Measurements from ENCODE around the gene ISM1.

Gene ISM1

DNA sequence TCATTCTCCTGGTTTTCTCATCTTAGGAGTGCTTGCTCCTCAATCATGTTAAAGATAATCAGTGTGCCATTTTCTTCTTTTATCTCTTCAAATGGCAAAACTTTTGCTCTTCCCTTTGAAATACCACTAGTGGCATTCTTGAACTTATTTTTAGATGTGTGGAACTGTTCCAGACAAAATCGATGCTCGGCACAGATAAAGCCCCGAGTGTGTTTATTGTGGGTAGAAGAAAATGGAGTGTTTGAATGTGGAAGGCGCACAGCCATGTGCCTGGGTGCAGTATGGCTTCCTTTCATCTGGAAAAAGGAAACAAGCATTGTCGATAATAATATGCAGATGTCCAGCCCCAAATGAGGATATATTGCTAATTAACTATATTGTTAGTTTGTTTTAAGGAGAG is 42.4 kb downstream of the ISM1 start:
- Histone ChIP-seq H3K27me3 (no peaks in the 10 kb centered on the region), H4K20me1 (no peaks in the 10 kb centered on the region), H3K36me3 (no peaks in the 10 kb centered on the region), H3K27ac (no peak overlapping the region), H3K4me3 (no peak overlapping the region), H3K4me2 (no peak overlapping the region), H3K4me1 (peaks cover 6% of the 10 kb centered on the region; the same call in 1 of the 2 replicates), H3K9ac (no peak overlapping the region), H3K9me3 (no peaks in the 10 kb centered on the region)
- no peak for TF ChIP-seq Cebpa-rat (IDR thresholded peaks at IDR 0.05)

GRCh38 chr20:13264907-13265306 is 43.8 kb downstream of the ISM1 start:
- H4K20me1 ChIP-seq, result no peaks in the 10 kb centered on the region
- no peak overlapping the region for H3K4me2 ChIP-seq
- H3K4me1 ChIP-seq, result peaks cover 6% of the 10 kb centered on the region; the same call in 1 of the 2 replicates
- H3K27ac ChIP-seq, result no peak overlapping the region
- no peak overlapping the region for H3K9ac ChIP-seq
- no peaks in the 10 kb centered on the region for H3K27me3 ChIP-seq
- H3K36me3 ChIP-seq, result no peaks in the 10 kb centered on the region
- no peaks in the 10 kb centered on the region for H3K9me3 ChIP-seq
- TF ChIP-seq Cebpa-rat (IDR thresholded peaks at IDR 0.05), result no peak
- H3K4me3 ChIP-seq, result no peak overlapping the region

- Histone ChIP-seq H4K20me1 (no peaks in the 10 kb centered on the region), H3K4me3 (no peak overlapping the region), H3K4me2 (no peak overlapping the region), H3K27ac (no peak overlapping the region), H3K9me3 (no peaks in the 10 kb centered on the region), H3K4me1 (peaks cover 6% of the 10 kb centered on the region; the same call in 1 of the 2 replicates), H3K27me3 (no peaks in the 10 kb centered on the region), H3K9ac (no peak overlapping the region), H3K36me3 (no peaks in the 10 kb centered on the region)
- no peak for TF ChIP-seq Cebpa-rat (IDR thresholded peaks at IDR 0.05)
These were observed 44.9 kb downstream of the ISM1 start for GRCh38 chr20:13265941-13266340.

DNA sequence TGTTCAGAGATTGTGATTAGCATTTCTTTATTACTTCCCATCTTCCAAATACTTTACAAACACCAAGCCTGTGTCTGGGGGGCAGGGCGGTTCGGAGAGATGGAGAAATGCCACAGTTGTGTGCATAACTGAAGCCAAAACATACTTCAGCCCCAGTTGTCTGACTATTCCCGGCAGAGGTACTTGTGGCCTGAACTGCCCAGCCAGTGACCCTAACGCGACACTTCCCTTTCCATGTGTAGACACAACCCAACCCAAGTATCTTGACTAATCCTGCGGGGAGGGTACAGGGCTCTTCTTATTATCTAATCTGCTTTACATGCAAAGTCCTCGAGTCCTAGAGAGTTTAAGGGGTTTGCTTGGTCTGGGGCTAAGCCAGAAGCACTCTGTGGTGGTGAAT is 46.2 kb downstream of the ISM1 start:
- no peaks in the 10 kb centered on the region for H3K27me3 ChIP-seq
- no peaks in the 10 kb centered on the region for H4K20me1 ChIP-seq
- no peak overlapping the region for H3K4me2 ChIP-seq
- H3K9ac ChIP-seq, result no peak overlapping the region
- no peak overlapping the region for H3K4me3 ChIP-seq
- H3K36me3 ChIP-seq, result no peaks in the 10 kb centered on the region
- no peak for TF ChIP-seq Cebpa-rat (IDR thresholded peaks at IDR 0.05)
- peaks cover 7% of the 10 kb centered on the region for H3K4me1 ChIP-seq
- no peaks in the 10 kb centered on the region for H3K9me3 ChIP-seq
- H3K27ac ChIP-seq, result no peak overlapping the region

GRCh38 chr20:13268953-13269352 is 47.9 kb downstream of the ISM1 start:
- Histone ChIP-seq H3K27ac (no peak overlapping the region), H4K20me1 (no peaks in the 10 kb centered on the region), H3K4me3 (no peak overlapping the region), H3K9ac (no peak overlapping the region), H3K4me2 (no peak overlapping the region), H3K9me3 (no peaks in the 10 kb centered on the region), H3K27me3 (no peaks in the 10 kb centered on the region), H3K4me1 (peaks cover 24% of the 10 kb centered on the region), H3K36me3 (no peaks in the 10 kb centered on the region)
- TF ChIP-seq Cebpa-rat (IDR thresholded peaks at IDR 0.05), result no peak

DNA sequence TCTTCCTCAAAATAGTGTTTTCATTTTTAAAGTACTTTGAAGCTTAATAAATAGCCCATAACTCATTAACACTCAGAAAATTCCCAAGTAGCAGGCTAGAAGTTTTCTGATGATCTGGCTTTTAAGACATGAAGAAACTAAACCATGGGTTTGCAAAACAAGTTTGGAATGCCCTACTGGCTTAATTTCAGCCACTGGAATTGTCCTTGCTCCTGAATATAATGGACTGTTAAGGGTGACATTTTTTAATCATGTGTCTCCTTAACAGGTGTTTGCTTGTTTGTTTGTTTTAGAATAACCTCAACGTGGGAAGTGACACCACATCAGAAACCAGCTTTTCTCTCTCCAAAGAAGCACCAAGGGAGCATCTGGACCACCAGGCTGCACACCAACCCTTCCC is 49.1 kb downstream of the ISM1 start:
- TF ChIP-seq Cebpa-rat (IDR thresholded peaks at IDR 0.05), result no peak
- H3K4me3 ChIP-seq, result no peak overlapping the region
- peaks cover 29% of the 10 kb centered on the region for H3K4me1 ChIP-seq
- H3K27ac ChIP-seq, result no peak overlapping the region
- no peak overlapping the region for H3K9ac ChIP-seq
- no peaks in the 10 kb centered on the region for H4K20me1 ChIP-seq
- no peaks in the 10 kb centered on the region for H3K27me3 ChIP-seq
- no peaks in the 10 kb centered on the region for H3K36me3 ChIP-seq
- no peak overlapping the region for H3K4me2 ChIP-seq
- no peaks in the 10 kb centered on the region for H3K9me3 ChIP-seq

DNA sequence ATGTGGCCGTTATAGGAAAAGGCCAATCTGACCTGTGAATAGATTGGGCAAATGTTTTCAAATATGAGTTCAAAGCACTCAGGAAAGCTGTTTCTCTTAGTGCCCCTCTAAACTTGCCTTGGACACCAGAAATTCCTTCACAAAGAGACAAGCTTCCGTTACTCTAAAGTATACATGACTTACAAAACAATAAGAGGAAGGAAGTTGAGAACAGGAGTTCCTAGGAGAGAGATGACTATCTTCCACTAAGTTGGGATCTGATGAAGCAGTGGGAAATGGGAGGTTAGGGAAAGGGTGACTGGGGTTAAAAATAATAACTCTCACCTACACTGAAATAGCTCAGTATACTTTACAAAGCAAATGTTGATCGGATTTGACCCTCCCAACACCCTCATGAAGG is 50.0 kb downstream of the ISM1 start:
- H3K4me2 ChIP-seq, result no peak overlapping the region
- no peaks in the 10 kb centered on the region for H4K20me1 ChIP-seq
- no peak overlapping the region for H3K27ac ChIP-seq
- H3K9ac ChIP-seq, result no peak overlapping the region
- no peaks in the 10 kb centered on the region for H3K27me3 ChIP-seq
- H3K9me3 ChIP-seq, result no peaks in the 10 kb centered on the region
- TF ChIP-seq Cebpa-rat (IDR thresholded peaks at IDR 0.05), result no peak
- H3K4me1 ChIP-seq, result peaks cover 36% of the 10 kb centered on the region
- no peaks in the 10 kb centered on the region for H3K36me3 ChIP-seq
- H3K4me3 ChIP-seq, result no peak overlapping the region

DNA sequence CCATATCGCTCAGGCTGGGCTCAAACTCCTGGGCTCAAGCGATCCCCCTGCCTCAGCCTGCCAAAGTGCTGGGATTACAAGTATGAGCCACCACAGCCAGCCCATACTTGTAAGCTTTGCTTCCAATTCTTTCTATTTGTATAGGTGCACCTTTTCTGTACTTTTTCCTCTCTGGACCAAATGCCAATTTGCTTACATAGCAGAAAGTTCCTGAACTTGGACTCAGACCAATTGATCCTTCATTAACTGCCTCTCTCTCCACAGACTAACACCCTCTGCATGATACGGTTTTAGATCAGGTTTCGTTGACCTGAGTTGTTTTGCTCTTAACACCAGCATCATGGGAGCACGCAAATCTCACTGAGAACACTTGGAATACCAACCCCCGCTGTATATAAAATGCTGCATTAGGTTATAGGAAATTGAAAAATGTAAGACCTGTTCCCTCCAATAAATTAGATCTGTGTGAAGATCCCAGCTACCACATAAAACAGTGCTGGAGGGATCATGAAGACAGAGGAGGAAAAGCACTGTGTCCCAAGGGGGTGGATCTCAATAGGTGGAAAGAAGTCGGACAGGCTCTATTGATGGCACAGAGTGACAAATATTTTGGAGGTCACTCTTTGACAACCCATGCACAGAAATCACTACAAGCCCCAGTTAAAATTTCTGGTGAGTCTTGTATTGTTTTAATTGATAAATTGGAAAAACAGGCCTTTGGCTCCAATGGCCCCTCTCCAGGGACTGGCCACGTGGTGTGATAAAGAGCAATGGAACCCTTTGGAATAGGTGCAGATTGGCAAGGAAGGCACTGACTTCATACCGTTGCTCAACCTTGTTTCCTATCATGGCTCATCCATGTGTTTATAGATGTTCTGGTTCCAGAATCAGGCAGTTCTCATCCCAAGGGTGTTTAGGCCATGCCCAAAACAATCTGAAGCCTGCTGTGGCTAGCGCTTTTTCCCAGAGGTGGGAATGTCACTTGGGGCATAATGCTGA is 51.2 kb downstream of the ISM1 start:
- no peak for TF ChIP-seq Cebpa-rat (IDR thresholded peaks at IDR 0.05)
- H3K4me2 ChIP-seq, result 0 out of 2 replicates have a peak overlapping the region, but pooled peaks have one; percentile 3
- H3K27ac ChIP-seq, result no peak overlapping the region
- no peak overlapping the region for H3K4me3 ChIP-seq
- no peak overlapping the region for H3K9ac ChIP-seq
- no peaks in the 10 kb centered on the region for H3K36me3 ChIP-seq
- H3K27me3 ChIP-seq, result no peaks in the 10 kb centered on the region
- no peaks in the 10 kb centered on the region for H4K20me1 ChIP-seq
- H3K9me3 ChIP-seq, result no peaks in the 10 kb centered on the region
- H3K4me1 ChIP-seq, result peaks cover 36% of the 10 kb centered on the region

DNA sequence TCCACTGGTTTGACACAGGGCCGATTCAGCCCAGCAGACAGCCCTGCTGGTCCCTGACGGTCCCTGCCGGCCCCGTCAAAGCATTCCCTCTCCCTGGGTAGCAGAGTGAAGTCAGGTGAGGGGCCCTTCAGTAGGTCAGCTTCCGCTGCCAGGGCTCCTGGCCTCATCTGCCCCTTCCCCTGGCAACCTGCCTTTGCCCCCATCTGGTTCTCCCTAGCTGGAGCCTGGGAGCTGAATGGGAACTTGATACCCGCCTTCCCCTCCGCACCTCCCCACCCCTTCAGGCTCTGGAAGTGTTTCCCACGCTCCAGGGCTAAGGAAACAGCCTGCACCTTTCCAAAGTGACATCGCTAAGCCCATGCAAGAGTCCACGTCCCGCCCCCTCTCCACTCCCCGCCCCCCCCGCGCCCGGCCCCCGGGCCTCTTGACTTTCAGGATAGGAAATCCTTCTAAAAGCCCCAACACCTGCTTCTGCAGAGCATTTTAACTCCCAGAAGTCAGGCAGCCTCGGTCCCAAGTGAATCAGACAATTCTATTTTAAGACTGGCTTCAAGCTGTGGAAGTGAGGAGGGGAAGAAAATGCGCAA is 53.3 kb downstream of the ISM1 start:
- Histone ChIP-seq H3K9ac (peak overlapping the region; percentile 65; the same call in 1 of the 2 replicates), H3K4me1 (peaks cover 36% of the 10 kb centered on the region), H3K27me3 (no peaks in the 10 kb centered on the region), H3K9me3 (0 out of 2 replicates have a peak, but pooled peaks cover 3% of the 10 kb centered on the region), H3K4me2 (peak overlapping the region; percentile 98), H4K20me1 (no peaks in the 10 kb centered on the region), H3K4me3 (peak overlapping the region; percentile 58), H3K27ac (peak overlapping the region; percentile 72), H3K36me3 (no peaks in the 10 kb centered on the region)
- TF ChIP-seq Cebpa-rat (IDR thresholded peaks at IDR 0.05), result no peak

DNA sequence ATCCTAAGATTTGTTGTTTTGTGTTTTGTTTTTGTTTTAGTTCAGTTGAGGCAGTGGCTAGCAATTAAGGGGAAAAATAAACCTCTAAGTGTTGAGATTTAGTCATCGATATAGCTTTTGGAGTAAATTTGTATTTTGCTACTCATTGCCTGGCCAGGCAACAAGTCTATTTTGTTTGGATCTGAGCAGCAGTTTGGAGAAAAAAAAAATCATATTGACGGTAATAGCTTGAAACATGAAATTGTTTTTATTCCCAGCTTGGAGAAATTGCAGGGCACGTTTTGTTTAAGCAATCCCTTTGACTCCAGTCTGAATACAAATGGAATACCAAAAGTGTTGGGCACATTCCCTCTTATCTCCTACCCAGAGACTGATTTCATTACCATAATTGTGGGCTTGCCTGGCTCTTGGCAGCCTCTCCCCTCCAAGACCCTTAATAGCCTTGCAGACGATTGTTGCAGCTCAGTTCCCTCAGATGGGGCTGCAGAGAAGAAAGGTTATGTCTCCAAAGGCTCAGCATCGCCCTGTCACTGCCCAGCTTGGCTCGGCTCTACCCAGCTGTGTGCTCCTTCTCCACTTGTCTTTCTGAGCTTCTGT is 56.0 kb downstream of the ISM1 start:
- Histone ChIP-seq H3K4me1 (peaks cover 36% of the 10 kb centered on the region), H3K27me3 (no peaks in the 10 kb centered on the region), H3K27ac (no peak overlapping the region), H3K4me3 (no peak overlapping the region), H4K20me1 (no peaks in the 10 kb centered on the region), H3K9ac (no peak overlapping the region), H3K36me3 (no peaks in the 10 kb centered on the region), H3K9me3 (peaks cover 7% of the 10 kb centered on the region; the same call in 1 of the 2 replicates), H3K4me2 (no peak overlapping the region)
- no peak for TF ChIP-seq Cebpa-rat (IDR thresholded peaks at IDR 0.05)
